HG02610 (cell line): ENCODE results near the gene GAGE12E.
"Not testable (repeated sequence)": the region's sequence is repeated elsewhere in the genome, so short reads cannot be mapped to it uniquely, and the experiment has no call there.

Source experiments
- ATAC-seq: cut with Tn5 transposase; IDR thresholded peaks from one replicate; pipeline ENCODE4 v1.9.1; 2021; ENCODE audit warnings: mild to moderate bottlenecking, moderate library complexity; ENCODE audit not compliant: unreplicated experiment

Gene GAGE12E, protein sequence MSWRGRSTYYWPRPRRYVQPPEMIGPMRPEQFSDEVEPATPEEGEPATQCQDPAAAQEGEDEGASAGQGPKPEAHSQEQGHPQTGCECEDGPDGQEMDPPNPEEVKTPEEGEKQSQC

DNA sequence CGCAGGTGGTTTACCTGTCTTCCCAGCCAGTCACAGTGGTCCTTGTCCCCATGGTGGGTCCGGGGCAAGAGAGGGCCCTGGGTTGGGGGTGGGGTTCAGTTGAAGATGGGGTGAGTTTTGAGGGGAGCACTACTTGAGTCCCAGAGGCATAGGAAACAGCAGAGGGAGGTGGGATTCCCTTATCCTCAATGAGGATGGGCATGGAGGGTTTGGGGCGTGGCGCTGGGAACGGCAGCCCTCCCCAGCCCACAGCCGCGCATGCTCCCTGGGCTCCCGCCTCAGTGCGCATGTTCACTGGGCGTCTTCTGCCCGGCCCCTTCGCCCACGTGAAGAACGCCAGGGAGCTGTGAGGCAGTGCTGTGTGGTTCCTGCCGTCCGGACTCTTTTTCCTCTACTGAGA lies at the start of gene GAGE12E:
Gene GAGE12E (plus strand): TSS at position 301 of the 400 bp plus-strand sequence. CDS start 1,155 bp downstream, outside the sequence.
- not testable (repeated sequence) for ATAC-seq

DNA sequence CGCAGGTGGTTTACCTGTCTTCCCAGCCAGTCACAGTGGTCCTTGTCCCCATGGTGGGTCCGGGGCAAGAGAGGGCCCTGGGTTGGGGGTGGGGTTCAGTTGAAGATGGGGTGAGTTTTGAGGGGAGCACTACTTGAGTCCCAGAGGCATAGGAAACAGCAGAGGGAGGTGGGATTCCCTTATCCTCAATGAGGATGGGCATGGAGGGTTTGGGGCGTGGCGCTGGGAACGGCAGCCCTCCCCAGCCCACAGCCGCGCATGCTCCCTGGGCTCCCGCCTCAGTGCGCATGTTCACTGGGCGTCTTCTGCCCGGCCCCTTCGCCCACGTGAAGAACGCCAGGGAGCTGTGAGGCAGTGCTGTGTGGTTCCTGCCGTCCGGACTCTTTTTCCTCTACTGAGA lies 19.2 kb upstream of the GAGE12E start, which contains the start of gene GAGE12C:
Gene GAGE12C (plus strand): TSS at position 301 of the 400 bp plus-strand sequence. CDS start 1,155 bp downstream, outside the sequence.
- ATAC-seq, result not testable (repeated sequence)

DNA sequence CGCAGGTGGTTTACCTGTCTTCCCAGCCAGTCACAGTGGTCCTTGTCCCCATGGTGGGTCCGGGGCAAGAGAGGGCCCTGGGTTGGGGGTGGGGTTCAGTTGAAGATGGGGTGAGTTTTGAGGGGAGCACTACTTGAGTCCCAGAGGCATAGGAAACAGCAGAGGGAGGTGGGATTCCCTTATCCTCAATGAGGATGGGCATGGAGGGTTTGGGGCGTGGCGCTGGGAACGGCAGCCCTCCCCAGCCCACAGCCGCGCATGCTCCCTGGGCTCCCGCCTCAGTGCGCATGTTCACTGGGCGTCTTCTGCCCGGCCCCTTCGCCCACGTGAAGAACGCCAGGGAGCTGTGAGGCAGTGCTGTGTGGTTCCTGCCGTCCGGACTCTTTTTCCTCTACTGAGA lies 9.7 kb upstream of the GAGE12E start, which contains the start of gene GAGE12D:
Gene GAGE12D (plus strand): TSS at position 301 of the 400 bp plus-strand sequence. CDS start 1,155 bp downstream, outside the sequence.
- ATAC-seq, result not testable (repeated sequence)

DNA sequence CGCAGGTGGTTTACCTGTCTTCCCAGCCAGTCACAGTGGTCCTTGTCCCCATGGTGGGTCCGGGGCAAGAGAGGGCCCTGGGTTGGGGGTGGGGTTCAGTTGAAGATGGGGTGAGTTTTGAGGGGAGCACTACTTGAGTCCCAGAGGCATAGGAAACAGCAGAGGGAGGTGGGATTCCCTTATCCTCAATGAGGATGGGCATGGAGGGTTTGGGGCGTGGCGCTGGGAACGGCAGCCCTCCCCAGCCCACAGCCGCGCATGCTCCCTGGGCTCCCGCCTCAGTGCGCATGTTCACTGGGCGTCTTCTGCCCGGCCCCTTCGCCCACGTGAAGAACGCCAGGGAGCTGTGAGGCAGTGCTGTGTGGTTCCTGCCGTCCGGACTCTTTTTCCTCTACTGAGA lies 9.5 kb downstream of the GAGE12E start, which contains the start of gene GAGE12F:
Gene GAGE12F (plus strand): TSS at position 301 of the 400 bp plus-strand sequence. CDS start 1,155 bp downstream, outside the sequence.
- not testable (repeated sequence) for ATAC-seq

DNA sequence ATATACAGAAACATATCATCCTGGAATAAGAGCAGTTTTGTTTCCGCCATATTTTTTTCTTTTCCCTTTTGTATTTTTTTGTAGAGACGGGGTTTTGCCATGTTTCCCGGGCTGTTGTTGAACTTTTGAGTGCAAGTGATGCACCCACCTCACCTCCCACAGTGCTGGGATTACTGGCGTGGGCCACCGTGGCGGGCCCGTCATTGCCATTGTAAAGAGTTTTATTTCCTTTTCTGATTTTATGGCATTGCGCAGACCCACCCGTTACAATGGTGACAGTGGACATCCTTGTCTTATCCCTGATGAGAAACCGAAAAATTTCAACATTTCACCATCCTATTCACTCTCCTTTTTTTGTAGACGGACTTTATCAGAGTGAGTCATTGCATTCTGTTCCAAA lies 17.6 kb downstream of the GAGE12E start:
- not testable (repeated sequence) for ATAC-seq

DNA sequence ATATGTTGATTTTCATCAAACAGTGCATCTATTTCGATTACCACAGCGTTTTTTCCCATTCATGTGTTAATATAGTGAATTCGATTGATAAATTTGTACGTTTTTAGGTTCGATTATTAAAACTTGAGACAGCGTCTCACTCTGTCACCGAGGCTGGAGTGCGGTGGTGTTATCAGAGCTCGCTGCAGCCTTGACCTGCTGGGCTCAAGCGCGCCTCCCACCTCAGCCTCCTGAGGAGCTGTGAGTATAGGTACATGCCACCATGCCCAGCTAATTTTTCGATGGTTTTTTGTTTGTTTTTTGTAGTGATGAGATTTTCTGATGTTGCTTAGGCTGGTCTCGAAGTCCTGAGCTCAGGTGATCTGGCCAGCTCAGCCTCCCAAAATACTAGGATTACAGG lies 18.1 kb downstream of the GAGE12E start:
- ATAC-seq, result not testable (repeated sequence)

DNA sequence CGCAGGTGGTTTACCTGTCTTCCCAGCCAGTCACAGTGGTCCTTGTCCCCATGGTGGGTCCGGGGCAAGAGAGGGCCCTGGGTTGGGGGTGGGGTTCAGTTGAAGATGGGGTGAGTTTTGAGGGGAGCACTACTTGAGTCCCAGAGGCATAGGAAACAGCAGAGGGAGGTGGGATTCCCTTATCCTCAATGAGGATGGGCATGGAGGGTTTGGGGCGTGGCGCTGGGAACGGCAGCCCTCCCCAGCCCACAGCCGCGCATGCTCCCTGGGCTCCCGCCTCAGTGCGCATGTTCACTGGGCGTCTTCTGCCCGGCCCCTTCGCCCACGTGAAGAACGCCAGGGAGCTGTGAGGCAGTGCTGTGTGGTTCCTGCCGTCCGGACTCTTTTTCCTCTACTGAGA lies 19.0 kb downstream of the GAGE12E start, which contains the start of gene GAGE12G:
Gene GAGE12G (plus strand): TSS at position 301 of the 400 bp plus-strand sequence. CDS start 1,155 bp downstream, outside the sequence.
- ATAC-seq, result not testable (repeated sequence)

DNA sequence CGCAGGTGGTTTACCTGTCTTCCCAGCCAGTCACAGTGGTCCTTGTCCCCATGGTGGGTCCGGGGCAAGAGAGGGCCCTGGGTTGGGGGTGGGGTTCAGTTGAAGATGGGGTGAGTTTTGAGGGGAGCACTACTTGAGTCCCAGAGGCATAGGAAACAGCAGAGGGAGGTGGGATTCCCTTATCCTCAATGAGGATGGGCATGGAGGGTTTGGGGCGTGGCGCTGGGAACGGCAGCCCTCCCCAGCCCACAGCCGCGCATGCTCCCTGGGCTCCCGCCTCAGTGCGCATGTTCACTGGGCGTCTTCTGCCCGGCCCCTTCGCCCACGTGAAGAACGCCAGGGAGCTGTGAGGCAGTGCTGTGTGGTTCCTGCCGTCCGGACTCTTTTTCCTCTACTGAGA lies 28.6 kb downstream of the GAGE12E start, which contains the start of gene GAGE12H:
Gene GAGE12H (plus strand): TSS at position 301 of the 400 bp plus-strand sequence. CDS start 1,155 bp downstream, outside the sequence.
- ATAC-seq, result not testable (repeated sequence)

DNA sequence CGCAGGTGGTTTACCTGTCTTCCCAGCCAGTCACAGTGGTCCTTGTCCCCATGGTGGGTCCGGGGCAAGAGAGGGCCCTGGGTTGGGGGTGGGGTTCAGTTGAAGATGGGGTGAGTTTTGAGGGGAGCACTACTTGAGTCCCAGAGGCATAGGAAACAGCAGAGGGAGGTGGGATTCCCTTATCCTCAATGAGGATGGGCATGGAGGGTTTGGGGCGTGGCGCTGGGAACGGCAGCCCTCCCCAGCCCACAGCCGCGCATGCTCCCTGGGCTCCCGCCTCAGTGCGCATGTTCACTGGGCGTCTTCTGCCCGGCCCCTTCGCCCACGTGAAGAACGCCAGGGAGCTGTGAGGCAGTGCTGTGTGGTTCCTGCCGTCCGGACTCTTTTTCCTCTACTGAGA lies 38.1 kb downstream of the GAGE12E start, which contains the start of gene GAGE2A:
Gene GAGE2A (plus strand): TSS at position 301 of the 400 bp plus-strand sequence. CDS start 1,155 bp downstream, outside the sequence.
- ATAC-seq, result not testable (repeated sequence)

DNA sequence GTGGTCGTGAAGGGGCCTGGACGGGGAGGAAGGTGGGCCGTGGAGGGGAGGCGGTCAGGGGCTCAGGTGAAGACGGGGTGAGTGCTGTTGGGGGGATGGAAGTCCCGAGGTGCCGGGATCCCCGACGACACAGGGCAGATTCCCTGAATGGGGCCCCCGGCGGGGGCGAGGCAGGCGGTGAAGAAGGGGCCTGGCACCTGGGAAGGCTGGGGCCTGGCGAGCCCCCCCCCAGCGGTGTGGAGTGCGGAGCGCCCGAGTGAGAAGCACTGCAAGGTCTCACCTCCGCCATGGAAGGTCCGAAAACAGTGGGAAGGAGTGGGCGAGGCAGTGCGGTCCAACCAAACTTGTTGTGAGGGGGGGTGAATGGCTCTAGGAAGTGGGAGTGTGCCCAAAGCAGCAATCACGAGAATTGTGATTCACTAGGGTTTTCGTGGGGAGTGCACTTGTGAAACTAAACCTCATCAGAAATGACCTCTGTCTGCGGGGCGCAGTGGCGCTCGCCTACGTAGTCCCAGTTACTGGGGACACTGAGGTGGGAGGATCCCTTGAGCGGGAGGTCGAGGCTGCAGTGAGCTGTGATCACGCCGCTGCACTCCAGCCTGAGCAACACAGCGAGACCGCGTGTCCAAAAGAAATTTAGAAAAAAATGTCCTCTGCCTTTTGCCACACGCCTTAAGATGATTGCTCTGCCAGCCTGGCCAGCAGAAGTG lies 38.8 kb downstream of the GAGE12E start:
- ATAC-seq, result not testable (repeated sequence)

DNA sequence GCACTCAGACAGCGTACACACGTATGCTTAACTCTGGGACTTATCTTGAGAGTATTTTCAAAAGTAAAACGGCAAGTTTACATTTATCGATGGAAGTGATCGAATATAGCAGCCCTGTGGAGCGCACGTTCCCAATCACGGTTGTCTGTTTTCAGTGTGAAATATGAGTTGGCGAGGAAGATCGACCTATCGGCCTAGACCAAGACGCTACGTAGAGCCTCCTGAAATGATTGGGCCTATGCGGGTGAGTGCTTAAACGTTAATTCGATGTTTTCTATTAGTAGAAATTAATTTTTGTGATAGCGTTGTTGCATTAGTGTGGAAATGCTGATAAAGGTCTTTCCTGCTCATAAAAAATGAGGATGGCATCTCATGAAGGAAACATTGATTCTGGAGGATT lies 39.4 kb downstream of the GAGE12E start:
- ATAC-seq, result not testable (repeated sequence)

DNA sequence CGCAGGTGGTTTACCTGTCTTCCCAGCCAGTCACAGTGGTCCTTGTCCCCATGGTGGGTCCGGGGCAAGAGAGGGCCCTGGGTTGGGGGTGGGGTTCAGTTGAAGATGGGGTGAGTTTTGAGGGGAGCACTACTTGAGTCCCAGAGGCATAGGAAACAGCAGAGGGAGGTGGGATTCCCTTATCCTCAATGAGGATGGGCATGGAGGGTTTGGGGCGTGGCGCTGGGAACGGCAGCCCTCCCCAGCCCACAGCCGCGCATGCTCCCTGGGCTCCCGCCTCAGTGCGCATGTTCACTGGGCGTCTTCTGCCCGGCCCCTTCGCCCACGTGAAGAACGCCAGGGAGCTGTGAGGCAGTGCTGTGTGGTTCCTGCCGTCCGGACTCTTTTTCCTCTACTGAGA lies 47.6 kb downstream of the GAGE12E start, which contains the start of gene GAGE1:
Gene GAGE1 (plus strand): TSS at position 301 of the 400 bp plus-strand sequence. CDS start 1,155 bp downstream, outside the sequence.
- not testable (repeated sequence) for ATAC-seq
